MCF 10A (cell line): ENCODE data around the gene GPA33. TPM values are rescaled to one million over a fixed set of nuclear protein-coding genes. Genes with fewer than 3 reads are reported as not detected.

Experiments
- BruUV-seq: library from RNA; stranded (reverse); fragments of 400-500 nt; replicated peaks from 2 replicates; lab custom pipeline; 2021; lab: Mats Ljungman, UMichigan
- CTCF ChIA-PET: fragments of 300-600 bp; sonication (Branson Sonifier 250); formaldehyde crosslinking; extraction: SDS; loops from one replicate; lab custom pipeline; 2021; ENCODE audit warnings: antibody characterized with exemption, inconsistent platforms; lab: Yijun Ruan, JAX
- POLR2A ChIA-PET: fragments of 300-600, 350-650 bp; sonication (Branson Sonifier 250); formaldehyde crosslinking; extraction: SDS; loops from one replicate; lab custom pipeline; 2020; ENCODE audit warnings: antibody characterized with exemption, inconsistent platforms; lab: Yijun Ruan, JAX
- DNase-seq: peaks from one replicate; pipeline ENCODE4 v3.0.0-alpha.2; 2018; ENCODE audit not compliant: unreplicated experiment
- H3K27ac Mint-ChIP-seq: one replicate; pipeline ENCODE4 v1.8.0; 2022; ENCODE audit warnings: mild to moderate bottlenecking, low read depth, mixed read lengths; ENCODE audit not compliant: unreplicated experiment
- H3K27me3 Mint-ChIP-seq: one replicate; pipeline ENCODE4 v1.8.0; 2022; ENCODE audit warnings: mixed read lengths; ENCODE audit not compliant: insufficient read depth, unreplicated experiment
- H3K36me3 Mint-ChIP-seq: one replicate; pipeline ENCODE4 v1.8.0; 2022; ENCODE audit warnings: mild to moderate bottlenecking, moderate library complexity, mixed read lengths; ENCODE audit not compliant: insufficient read depth, unreplicated experiment
- H3K4me1 Mint-ChIP-seq: one replicate; pipeline ENCODE4 v1.8.0; 2022; ENCODE audit warnings: mixed read lengths; ENCODE audit not compliant: insufficient read depth, unreplicated experiment
- H3K4me3 Mint-ChIP-seq: one replicate; pipeline ENCODE4 v1.8.0; 2022; ENCODE audit warnings: mild to moderate bottlenecking, moderate library complexity, mixed read lengths; ENCODE audit not compliant: unreplicated experiment
- H3K9me3 Mint-ChIP-seq: one replicate; pipeline ENCODE4 v1.8.0; 2022; ENCODE audit warnings: mixed read lengths; ENCODE audit not compliant: unreplicated experiment
- intact Hi-C: fragments of 100-400 bp; cut with micrococcal nuclease; formaldehyde crosslinking; loops from 2 replicates; pipeline ENCODE4 v1.14.1; 2022
- total RNA-seq: library from RNA; stranded (reverse); gene quantifications from 2 replicates; pipeline ENCODE4 v1.2.3, GENCODE V29; 2022
- TF ChIP-seq, protein P1 (sequence below): fragments of 200-600 bp; IDR thresholded peaks from one replicate; pipeline ENCODE4 v1.8.0; 2022; ENCODE audit warnings: antibody characterized with exemption, mild to moderate bottlenecking; ENCODE audit not compliant: unreplicated experiment

The GPA33 gene
- total RNA-seq, 1 experiment from 2014 or later, result not detected

DNA sequence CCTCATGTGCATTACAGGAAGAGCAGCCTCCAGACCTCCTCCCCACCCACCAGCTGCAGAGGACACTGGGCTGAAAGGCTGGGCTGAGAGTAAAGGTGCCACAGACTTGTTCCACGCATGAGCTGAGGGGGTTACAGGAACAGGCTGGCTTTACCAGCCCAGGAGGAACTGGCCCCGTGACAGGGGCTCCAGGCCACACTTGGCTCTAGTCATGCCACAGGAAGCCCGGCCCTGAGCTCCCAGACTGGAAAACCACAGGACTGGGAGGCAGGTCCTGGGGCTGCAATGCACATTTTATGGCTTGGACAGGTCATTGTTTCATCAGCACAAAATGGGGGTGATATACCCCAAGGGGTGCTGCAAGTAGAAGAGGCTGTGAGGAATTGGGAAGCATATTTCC is 35.6 kb downstream of the GPA33 start:
- Mint-ChIP-seq H3K9me3 (no peaks in the 10 kb centered on the region), H3K27ac (no peak overlapping the region), H3K4me3 (no peak overlapping the region), H3K36me3 (no peaks in the 10 kb centered on the region), H3K4me1 (peaks cover 5% of the 10 kb centered on the region), H3K27me3 (no peaks in the 10 kb centered on the region)
- TF ChIP-seq, protein P1, sequence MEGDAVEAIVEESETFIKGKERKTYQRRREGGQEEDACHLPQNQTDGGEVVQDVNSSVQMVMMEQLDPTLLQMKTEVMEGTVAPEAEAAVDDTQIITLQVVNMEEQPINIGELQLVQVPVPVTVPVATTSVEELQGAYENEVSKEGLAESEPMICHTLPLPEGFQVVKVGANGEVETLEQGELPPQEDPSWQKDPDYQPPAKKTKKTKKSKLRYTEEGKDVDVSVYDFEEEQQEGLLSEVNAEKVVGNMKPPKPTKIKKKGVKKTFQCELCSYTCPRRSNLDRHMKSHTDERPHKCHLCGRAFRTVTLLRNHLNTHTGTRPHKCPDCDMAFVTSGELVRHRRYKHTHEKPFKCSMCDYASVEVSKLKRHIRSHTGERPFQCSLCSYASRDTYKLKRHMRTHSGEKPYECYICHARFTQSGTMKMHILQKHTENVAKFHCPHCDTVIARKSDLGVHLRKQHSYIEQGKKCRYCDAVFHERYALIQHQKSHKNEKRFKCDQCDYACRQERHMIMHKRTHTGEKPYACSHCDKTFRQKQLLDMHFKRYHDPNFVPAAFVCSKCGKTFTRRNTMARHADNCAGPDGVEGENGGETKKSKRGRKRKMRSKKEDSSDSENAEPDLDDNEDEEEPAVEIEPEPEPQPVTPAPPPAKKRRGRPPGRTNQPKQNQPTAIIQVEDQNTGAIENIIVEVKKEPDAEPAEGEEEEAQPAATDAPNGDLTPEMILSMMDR, result no peak
- ChIA-PET POLR2A (interaction anchor here (1.1 to 1.8 kb wide), 2 partner anchors 81 to 144 kb away, joined by 3 to 6 read pairs; no protein-coding TSS in a partner anchor), CTCF (interaction anchor here (0.9 to 18.6 kb wide), 4 partner anchors 10 to 147 kb away, joined by 3 to 1662 read pairs (median 6); no protein-coding TSS in a partner anchor)
- intact Hi-C loops, result no loop called here
- no TSS peak for BruUV-seq
- DNase-seq, result no peak

DNA sequence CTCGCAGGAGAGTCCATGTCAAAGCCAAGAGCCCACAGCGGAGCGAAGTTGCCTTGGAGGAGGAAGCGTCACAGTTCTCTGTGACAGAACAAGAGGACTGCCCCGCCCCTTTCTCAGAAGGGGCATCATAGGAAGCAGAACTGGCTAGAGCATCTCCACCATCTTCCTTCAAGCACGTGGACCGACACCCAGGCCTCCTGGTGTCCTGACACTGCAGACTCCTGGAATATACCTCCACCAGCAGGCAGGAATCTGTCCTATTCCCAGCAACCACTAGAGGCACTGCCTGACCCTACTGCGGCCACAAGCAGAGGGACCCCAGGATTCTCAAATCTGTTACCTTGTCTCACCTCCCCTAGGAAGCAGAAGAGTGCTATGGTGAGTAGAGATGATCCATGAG is 37.8 kb downstream of the GPA33 start:
- TF ChIP-seq, protein P1, result peak; percentile 41
- H3K27ac Mint-ChIP-seq, result no peak overlapping the region
- H3K4me3 Mint-ChIP-seq, result no peak overlapping the region
- no peaks in the 10 kb centered on the region for H3K27me3 Mint-ChIP-seq
- POLR2A ChIA-PET, result interaction anchor here (0.6 kb wide), 1 partner anchor 201 kb away, joined by 4 read pairs; no protein-coding TSS in a partner anchor
- no peaks in the 10 kb centered on the region for H3K9me3 Mint-ChIP-seq
- peak; percentile 40 for DNase-seq
- H3K4me1 Mint-ChIP-seq, result no peaks in the 10 kb centered on the region
- CTCF ChIA-PET, result interaction anchor here (0.6 to 18.6 kb wide), 13 partner anchors 6 to 428 kb away, joined by 3 to 1662 read pairs (median 3); no protein-coding TSS in a partner anchor
- intact Hi-C loops, result no loop called here
- no peaks in the 10 kb centered on the region for H3K36me3 Mint-ChIP-seq
- no TSS peak for BruUV-seq

DNA sequence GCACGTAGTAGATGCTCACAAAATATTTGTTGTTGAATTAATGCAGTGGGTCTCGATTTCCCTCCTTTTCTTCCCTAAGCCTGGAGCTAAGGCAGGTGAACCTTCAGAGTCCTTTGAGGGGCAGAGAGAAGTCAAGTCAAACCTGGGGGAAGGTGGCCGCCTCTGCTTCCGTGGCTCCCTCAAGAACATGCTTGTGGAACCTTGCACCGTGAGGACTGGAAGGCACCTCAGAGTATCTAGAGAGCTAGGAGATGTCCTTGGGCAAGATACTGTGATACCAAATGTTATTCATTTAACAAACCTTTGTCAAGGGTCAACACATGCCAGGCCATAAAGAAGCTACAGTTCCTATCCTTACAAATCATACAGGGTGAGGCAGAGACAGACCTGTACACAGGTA is 38.3 kb downstream of the GPA33 start:
- no peaks in the 10 kb centered on the region for H3K36me3 Mint-ChIP-seq
- no TSS peak for BruUV-seq
- ChIA-PET POLR2A (interaction anchor here (0.6 kb wide), 1 partner anchor 200 kb away, joined by 4 read pairs; no protein-coding TSS in a partner anchor), CTCF (interaction anchor here (0.7 to 18.6 kb wide), 7 partner anchors 7 to 144 kb away, joined by 3 to 1662 read pairs (median 5); no protein-coding TSS in a partner anchor)
- H3K27me3 Mint-ChIP-seq, result no peaks in the 10 kb centered on the region
- no peaks in the 10 kb centered on the region for H3K4me1 Mint-ChIP-seq
- no peak overlapping the region for H3K27ac Mint-ChIP-seq
- H3K9me3 Mint-ChIP-seq, result no peaks in the 10 kb centered on the region
- no peak for DNase-seq
- no peak overlapping the region for H3K4me3 Mint-ChIP-seq
- TF ChIP-seq, protein P1, result no peak
- intact Hi-C loops, result no loop called here

DNA sequence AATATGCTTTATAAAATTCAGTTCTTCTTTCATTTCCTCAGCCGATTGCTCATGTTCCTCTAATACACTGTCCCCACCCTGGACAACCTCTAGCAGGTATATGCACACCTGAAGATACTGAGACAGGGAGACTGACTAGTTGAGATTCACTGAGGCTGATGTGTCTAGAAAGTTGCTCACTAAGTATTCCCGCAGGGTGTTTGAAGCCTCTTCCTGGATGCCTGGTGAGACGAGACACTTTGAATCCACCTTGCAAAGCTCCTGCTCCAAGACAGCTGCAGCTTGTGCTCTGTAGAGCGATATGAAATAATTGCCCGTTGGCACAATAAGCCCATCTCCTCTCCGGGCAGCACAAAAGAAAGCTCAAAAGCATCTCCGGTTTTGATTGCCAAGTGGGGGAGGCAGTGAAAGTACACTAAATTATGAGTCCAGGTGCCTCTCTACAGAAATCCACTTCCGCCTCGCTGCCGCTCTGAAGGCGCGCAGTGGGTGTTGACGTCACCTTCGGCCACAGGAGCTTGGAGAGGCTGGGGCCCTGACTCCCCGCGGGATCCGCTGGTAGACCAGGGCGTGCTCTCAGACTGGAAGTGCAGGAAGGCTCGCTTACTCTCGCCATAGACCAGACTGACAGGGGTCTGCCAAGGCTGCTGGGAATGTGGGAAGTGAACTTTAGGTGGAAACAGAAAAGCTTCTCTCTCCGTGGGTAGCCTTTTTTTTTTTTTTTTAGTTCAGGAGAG is 46.3 kb downstream of the GPA33 start:
- Mint-ChIP-seq H3K27me3 (no peaks in the 10 kb centered on the region), H3K4me1 (peaks cover 14% of the 10 kb centered on the region), H3K27ac (peak overlapping the region; percentile 32), H3K4me3 (peak overlapping the region; percentile 78), H3K9me3 (no peaks in the 10 kb centered on the region), H3K36me3 (no peaks in the 10 kb centered on the region)
- POLR2A ChIA-PET, result interaction anchor here (0.6 to 2.1 kb wide), 12 partner anchors 23 to 1412 kb away, joined by 3 to 8 read pairs (median 4); partner anchors contain the start of genes ILDR2 and POGK
- no TSS peak for BruUV-seq
- CTCF ChIA-PET, result interaction anchor here (0.6 to 9.8 kb wide), 17 partner anchors 9 to 1085 kb away, joined by 3 to 186 read pairs (median 5); no protein-coding TSS in a partner anchor
- intact Hi-C loops, result no loop called here
- TF ChIP-seq, protein P1, result no peak
- peak; percentile 83 for DNase-seq
